Fibroblast of villous mesenchyme (primary cell): ENCODE data around the gene NCEH1. TPM values are rescaled to one million over a fixed set of nuclear protein-coding genes. Genes with fewer than 3 reads are reported as not detected.

ENCODE experiments used
- DNase-seq: peaks from one replicate; pipeline ENCODE4 v3.0.0-alpha.2; 2010; ENCODE audit warnings: low read depth
- H3K4me3 ChIP-seq: 2 replicates; pipeline ENCODE4 v1.5.1; 2011; ENCODE audit warnings: low read depth, mild to moderate bottlenecking, low read length
- total RNA-seq: library from RNA; depleted of rRNA; stranded (reverse); fragments of >200 nt; gene quantifications from 2 replicates; pipeline ENCODE4 v1.2.3, GENCODE V29; 2012
- TF ChIP-seq, protein P1 (sequence below): IDR thresholded peaks from 2 replicates; pipeline ENCODE4 v1.5.1; 2012; ENCODE audit warnings: low read depth, mild to moderate bottlenecking, low read length; ENCODE audit not compliant: insufficient read depth

NCEH1 gene
- total RNA-seq, 1 donor: 21.2 TPM

DNA sequence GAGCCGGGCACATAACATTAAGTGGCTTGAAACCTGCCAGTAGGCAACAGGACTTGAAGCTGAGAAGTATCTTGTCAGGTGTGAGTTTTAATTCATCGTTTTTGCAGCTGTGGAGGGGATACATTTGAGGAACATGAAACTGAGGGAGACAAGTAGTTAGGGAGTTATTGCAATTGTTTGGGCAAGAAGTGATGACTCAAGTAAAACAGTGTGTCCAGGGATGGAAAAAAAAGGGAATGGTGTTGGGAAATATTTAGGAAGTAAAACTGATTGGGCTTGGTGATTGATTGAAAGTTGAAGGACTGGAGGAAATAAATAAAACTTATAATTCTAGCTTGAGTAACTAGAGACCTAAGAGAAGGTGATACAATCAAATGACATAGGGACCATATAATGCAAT, 85.5 kb downstream of the NCEH1 start:
- DNase-seq: peak; percentile 65
- no peak overlapping the region for H3K4me3 ChIP-seq
- TF ChIP-seq, protein P1, sequence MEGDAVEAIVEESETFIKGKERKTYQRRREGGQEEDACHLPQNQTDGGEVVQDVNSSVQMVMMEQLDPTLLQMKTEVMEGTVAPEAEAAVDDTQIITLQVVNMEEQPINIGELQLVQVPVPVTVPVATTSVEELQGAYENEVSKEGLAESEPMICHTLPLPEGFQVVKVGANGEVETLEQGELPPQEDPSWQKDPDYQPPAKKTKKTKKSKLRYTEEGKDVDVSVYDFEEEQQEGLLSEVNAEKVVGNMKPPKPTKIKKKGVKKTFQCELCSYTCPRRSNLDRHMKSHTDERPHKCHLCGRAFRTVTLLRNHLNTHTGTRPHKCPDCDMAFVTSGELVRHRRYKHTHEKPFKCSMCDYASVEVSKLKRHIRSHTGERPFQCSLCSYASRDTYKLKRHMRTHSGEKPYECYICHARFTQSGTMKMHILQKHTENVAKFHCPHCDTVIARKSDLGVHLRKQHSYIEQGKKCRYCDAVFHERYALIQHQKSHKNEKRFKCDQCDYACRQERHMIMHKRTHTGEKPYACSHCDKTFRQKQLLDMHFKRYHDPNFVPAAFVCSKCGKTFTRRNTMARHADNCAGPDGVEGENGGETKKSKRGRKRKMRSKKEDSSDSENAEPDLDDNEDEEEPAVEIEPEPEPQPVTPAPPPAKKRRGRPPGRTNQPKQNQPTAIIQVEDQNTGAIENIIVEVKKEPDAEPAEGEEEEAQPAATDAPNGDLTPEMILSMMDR: no peak

DNA sequence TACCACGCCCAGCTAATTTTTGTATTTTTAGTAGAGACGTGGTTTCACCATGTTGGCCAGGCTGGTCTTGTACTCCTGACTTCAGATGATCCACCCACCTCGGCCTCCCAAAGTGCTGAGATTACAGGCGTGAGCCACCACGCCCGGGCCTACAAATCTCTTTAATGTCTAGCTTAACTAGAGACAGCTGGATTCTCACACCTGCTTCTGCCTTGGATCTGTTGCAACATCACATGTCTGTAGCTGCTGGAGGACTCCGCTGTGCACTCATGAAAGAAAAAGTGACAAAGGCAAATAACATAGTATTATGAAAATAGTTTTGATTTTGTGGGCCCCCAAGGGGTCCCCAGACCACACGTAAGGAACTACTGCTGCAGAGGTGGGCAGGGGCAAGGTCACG, 85.9 kb downstream of the NCEH1 start:
- H3K4me3 ChIP-seq: no peak overlapping the region
- TF ChIP-seq, protein P1: no peak
- peak; percentile 50 for DNase-seq

DNA sequence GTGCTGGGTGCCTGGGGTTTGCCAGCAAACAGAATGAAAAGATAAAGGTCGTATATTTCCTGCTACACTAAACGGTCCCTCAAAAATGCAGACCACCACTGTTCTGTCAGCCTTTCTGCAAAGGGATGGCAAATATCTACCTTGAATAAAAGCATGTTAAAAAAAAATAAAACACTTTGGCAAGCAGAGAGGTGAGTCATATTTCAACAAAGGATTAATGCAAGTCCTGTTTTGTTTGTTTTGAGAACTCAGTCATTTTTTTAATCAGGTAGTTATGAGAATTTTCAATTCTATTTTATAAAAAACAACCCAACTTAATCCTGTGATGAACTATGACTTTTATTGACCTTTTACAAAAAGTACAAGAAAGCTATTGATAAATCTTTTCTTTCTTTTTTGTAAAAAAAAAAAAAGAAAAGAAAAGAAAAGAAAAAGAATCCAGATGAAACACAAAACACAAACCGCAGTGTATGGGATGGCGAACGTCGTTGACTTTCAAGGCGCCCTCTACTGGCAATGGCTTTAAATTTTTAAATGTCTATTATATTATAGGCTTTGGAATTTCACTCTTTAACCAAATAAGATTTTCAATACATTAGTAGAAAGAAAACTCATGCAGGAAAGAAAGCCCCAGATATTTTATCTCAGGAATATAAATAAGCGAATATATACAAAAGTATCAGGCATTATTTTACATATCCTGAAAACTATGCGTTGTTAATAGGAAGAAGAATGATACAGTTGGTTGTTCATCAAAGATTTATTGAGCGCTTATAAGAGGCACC, 87.8 kb downstream of the NCEH1 start:
- peak overlapping the region; percentile 58 for H3K4me3 ChIP-seq
- peak; percentile 56 for DNase-seq
- TF ChIP-seq, protein P1: peak; percentile 58

DNA sequence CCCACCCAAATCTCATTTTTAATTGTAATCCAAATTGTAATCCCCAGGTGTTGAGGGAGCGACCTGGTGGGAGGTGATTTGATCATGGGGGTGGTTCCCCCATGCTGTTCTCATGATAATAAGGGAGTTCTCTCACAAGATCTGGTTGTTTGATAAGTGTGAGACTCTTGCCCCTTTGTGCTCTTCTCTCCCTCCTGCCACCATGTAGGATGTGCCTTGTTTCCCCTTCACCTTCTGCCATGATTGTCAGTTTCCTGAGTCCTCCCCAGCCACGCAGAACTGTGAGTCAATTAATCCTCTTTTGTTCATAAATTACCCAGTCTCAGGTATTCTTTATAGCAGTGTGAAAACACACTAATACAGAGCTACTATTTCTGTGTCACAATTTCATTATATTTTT, 88.7 kb downstream of the NCEH1 start:
- TF ChIP-seq, protein P1: no peak
- no peak overlapping the region for H3K4me3 ChIP-seq
- no peak for DNase-seq

DNA sequence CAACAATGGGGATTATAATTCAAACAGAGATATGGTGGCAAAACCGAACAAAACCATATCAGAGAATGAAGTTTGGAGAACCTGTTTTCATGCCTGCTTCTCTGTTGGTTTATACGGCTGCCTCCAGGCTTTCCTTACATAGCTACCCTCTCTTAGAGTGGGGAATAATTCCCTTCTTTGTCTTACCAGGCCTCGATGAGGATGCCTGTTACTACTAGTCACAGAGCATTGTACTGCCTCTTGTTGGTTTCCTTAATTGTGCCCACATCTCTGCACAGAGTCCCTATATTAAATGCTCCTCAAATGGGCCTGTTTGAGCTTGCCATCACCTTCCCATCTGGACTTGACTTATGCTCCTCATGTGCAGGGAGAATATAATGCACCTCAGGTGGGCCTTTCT, 92.9 kb downstream of the NCEH1 start:
- TF ChIP-seq, protein P1: no peak
- DNase-seq: no peak
- no peak overlapping the region for H3K4me3 ChIP-seq

DNA sequence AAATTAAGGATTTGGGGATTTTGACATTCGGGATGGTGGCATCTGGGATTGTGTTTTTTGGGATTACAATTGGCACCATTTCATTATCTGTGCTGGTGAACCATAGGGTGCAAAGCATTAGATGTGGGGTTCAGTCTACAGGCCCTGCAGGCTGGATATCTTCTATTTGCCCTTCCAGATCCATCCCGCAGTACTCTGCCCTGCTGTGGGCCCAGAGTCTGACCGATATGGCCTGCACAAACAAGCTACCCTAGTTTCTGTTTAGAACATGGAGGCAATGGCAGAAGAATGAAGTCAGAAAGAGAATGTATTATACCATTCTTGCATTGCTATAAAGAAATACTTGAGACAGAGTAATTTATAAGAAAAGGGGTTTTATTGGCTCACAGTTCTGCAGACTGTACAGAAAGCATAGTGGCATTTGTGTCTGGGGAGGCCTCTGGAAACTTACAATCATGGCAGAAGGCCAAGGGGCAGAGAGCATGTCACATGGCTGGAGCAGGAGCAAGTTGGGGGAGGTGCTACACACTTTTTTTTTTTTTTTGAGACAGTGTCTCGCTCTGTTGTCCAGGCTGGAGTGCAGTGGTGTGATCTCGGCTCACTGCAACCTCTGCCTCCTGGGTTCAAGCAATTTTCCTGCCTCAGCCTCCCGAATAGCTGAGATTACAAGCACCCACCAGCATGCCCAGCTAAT, 93.7 kb downstream of the NCEH1 start:
- no peak for DNase-seq
- TF ChIP-seq, protein P1: no peak
- H3K4me3 ChIP-seq: no peak overlapping the region

DNA sequence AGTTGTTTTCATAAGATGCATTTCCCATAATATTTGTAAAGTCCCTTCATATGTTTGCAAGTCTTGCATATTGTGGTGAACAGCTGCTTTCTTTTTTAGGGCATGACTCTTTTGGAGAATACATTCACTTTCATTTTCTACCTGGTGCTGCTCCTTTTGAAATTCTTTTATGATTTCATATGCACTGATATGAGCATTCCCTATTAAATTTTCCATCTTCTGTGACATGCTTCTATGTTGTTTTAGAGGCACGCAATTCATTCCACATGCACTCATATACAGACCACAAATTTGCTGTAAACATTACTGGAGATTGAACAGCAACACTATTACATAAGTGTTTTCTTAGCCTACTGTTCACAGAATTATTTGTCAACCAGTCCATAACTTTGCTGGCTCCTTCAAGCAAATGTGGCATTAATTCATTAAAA, 94.8 kb downstream of the NCEH1 start:
- peak; percentile 61 for DNase-seq
- no peak overlapping the region for H3K4me3 ChIP-seq
- TF ChIP-seq, protein P1: no peak
